A673 (cell line): Measurements from ENCODE around the gene MAP2K6.
"Not testable (repeated sequence)": the region's sequence is repeated elsewhere in the genome, so short reads cannot be mapped to it uniquely, and the experiment has no call there.

Experiments
- CTCF ChIP-seq: fragments of 300-800, 200-600 bp; sonication (generic); conservative IDR thresholded peaks from 2 replicates; pipeline ENCODE4 v1.5.1; 2017; ENCODE audit warnings: low read depth, mild to moderate bottlenecking, antibody characterized with exemption, low read length, moderate library complexity, mixed read lengths
- EZH2 ChIP-seq: fragments of 200-600 bp; sonication (generic); IDR thresholded peaks from 2 replicates; pipeline ENCODE4 v1.6.1; 2017; ENCODE audit warnings: borderline replicate concordance, low read depth, mild to moderate bottlenecking, mixed read lengths, antibody characterized with exemption, low read length; ENCODE audit not compliant: poor library complexity, severe bottlenecking

GRCh38 chr17:69479756-69480155, 65.3 kb downstream of the MAP2K6 start:
- TF ChIP-seq CTCF, EZH2: not testable (repeated sequence)
